ENCODE data around the gene ADCY7. TPM values are rescaled to one million over a fixed set of nuclear protein-coding genes. Genes with fewer than 3 reads are reported as not detected.

Gene ADCY7
- 9.4 TPM for total RNA-seq

DNA sequence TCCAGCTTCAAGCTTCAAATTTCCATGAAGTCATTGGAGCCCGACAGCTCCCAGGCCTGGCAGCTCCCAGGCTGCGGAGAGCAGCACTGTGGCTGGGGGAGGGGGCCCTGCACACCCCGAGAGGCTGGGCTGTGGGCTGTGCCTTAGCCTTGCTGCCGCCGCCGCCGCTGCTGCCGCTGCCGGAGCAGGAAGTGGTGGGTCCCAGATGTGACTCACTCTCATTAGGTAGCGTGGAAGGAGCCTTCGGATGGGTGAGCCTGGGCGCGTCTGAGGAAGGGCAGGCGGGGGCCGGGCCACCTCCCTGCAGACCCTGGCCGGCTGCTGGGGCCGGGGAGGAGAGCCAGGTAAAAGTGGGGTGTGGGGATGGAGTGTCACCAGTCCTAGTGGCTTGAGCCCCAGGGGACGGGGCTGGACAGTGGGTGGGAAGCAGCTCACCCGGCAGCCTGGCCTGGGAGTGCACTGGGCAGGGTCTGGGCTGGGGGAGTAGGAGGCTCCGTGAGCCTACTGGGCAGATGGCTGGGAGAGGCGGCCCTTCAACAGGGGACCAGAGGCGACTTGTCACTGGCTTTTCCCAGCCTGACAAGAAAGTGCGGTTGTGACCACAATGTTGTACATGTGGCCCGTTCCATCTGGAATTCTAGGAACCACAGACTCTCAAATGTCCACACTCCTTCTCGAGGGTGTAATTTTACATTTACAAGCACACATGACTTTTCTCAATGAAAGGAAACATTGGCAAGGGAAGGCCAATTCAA is at the start of gene ADCY7:
TSS of gene ADCY7 (plus strand) at position 215 of the 755 bp plus-strand sequence. CDS start 21,629 bp downstream, outside the sequence.

Small RNAs within 50 kb of the gene (small RNA-seq; reads per million reads assigned to genes)
- not detected for gene MIR6771 (ENCODE audit: low replicate concordance)

Other genes starting within 250 kb of the ADCY7 start
- gene CNEP1R1, start 241.3 kb upstream of the ADCY7 start, total RNA-seq: 46.6 TPM
- 33.8 TPM for gene HEATR3, start 200.6 kb upstream of the ADCY7 start, total RNA-seq
- gene TENT4B, start 113.2 kb upstream of the ADCY7 start, total RNA-seq: 29.4 TPM
- gene BRD7, start 102.4 kb downstream of the ADCY7 start, total RNA-seq: 41.9 TPM